PC-9 (cell line): ENCODE results near the gene PRR35. TPM values are rescaled to one million over a fixed set of nuclear protein-coding genes. Genes with fewer than 3 reads are reported as not detected.

Experiments used
- BruUV-seq: library from RNA; stranded (reverse); fragments of 400-500 nt; replicated peaks from 2 replicates; lab custom pipeline; 2021; lab: Mats Ljungman, UMichigan
- CTCF ChIA-PET: fragments of 300-600 bp; sonication (Branson Sonifier 250); formaldehyde crosslinking; loops from one replicate; lab custom pipeline; 2022; ENCODE audit warnings: antibody characterized with exemption; lab: Charles Lee
- POLR2A ChIA-PET: fragments of 300-600 bp; sonication (Branson Sonifier 250); formaldehyde crosslinking; loops from one replicate; lab custom pipeline; 2022; ENCODE audit warnings: antibody characterized with exemption; ENCODE audit not compliant: unreplicated experiment; lab: Charles Lee
- DNase-seq, 2 experiments: peaks; one replicate each; pipeline versions ENCODE4 v3.0.0 to v3.0.0-alpha.2; 2015 to 2022; ENCODE audit warnings: mixed read lengths in 1 of 2
- H2AFZ ChIP-seq: fragments of 200-600 bp; sonication (generic); 2 replicates; pipeline ENCODE4 v1.8.1; 2017; ENCODE audit warnings: antibody characterized with exemption
- H3F3A ChIP-seq: fragments of 200-600 bp; sonication (generic); 2 replicates; pipeline ENCODE4 v1.8.1; 2017; ENCODE audit warnings: antibody characterized with exemption, mild to moderate bottlenecking, low read depth; ENCODE audit not compliant: insufficient read depth
- H3K27ac ChIP-seq: fragments of 200-600 bp; sonication (generic); 2 replicates; pipeline ENCODE4 v1.6.1; 2016; ENCODE audit warnings: mixed run types
- H3K27me3 ChIP-seq: fragments of 200-600 bp; sonication (generic); 2 replicates; pipeline ENCODE4 v1.6.1; 2016; ENCODE audit warnings: low read depth, mixed run types; ENCODE audit not compliant: insufficient read depth
- H3K36me3 ChIP-seq: fragments of 200-600 bp; sonication (generic); 2 replicates; pipeline ENCODE4 v1.6.1; 2016; ENCODE audit warnings: low read depth, mixed run types
- H3K4me1 ChIP-seq: fragments of 200-600 bp; sonication (generic); replicated peaks from 2 replicates; pipeline ENCODE4 v1.6.1; 2016; ENCODE audit warnings: mixed run types; ENCODE audit not compliant: insufficient read depth
- H3K4me2 ChIP-seq: fragments of 200-600 bp; sonication (generic); 2 replicates; pipeline ENCODE4 v1.6.1; 2017; ENCODE audit warnings: mixed run types
- H3K4me3 ChIP-seq: fragments of 200-600 bp; sonication (generic); 2 replicates; pipeline ENCODE4 v1.6.1; 2016; ENCODE audit warnings: mixed run types
- H3K79me2 ChIP-seq: fragments of 200-600 bp; sonication (generic); 2 replicates; pipeline ENCODE4 v1.6.1; 2017; ENCODE audit warnings: low read depth, mixed run types
- H3K9me2 ChIP-seq: fragments of 200-600 bp; sonication (generic); 2 replicates; pipeline ENCODE4 v1.8.1; 2017; ENCODE audit warnings: mild to moderate bottlenecking; ENCODE audit not compliant: insufficient read depth
- H3K9me3 ChIP-seq: fragments of 200-600 bp; sonication (generic); 2 replicates; pipeline ENCODE4 v1.8.1; 2016; ENCODE audit warnings: low read depth; ENCODE audit not compliant: insufficient read depth
- H4K20me1 ChIP-seq: fragments of 200-600 bp; sonication (generic); 2 replicates; pipeline ENCODE4 v1.8.1; 2017; ENCODE audit not compliant: insufficient read depth
- CTCF ChIP-seq: fragments of 200-600 bp; sonication (generic); conservative IDR thresholded peaks from 2 replicates; pipeline ENCODE4 v1.6.1; 2017; ENCODE audit warnings: mixed run types, antibody characterized with exemption, mild to moderate bottlenecking, moderate library complexity
- EZH2 ChIP-seq: fragments of 200-600 bp; sonication (generic); IDR thresholded peaks from 2 replicates; pipeline ENCODE4 v1.8.0; 2017; ENCODE audit warnings: antibody characterized with exemption, low read depth
- intact Hi-C: fragments of 100-400 bp; cut with micrococcal nuclease; formaldehyde crosslinking; loops from one replicate; pipeline ENCODE4 v1.10.0; 2022; ENCODE audit not compliant: unreplicated experiment
- total RNA-seq: library from RNA; stranded (reverse); gene quantifications from 2 replicates; pipeline ENCODE4 v1.2.3, GENCODE V29; 2021

The PRR35 gene
- total RNA-seq, 1 experiment from 2014 or later = not detected

DNA sequence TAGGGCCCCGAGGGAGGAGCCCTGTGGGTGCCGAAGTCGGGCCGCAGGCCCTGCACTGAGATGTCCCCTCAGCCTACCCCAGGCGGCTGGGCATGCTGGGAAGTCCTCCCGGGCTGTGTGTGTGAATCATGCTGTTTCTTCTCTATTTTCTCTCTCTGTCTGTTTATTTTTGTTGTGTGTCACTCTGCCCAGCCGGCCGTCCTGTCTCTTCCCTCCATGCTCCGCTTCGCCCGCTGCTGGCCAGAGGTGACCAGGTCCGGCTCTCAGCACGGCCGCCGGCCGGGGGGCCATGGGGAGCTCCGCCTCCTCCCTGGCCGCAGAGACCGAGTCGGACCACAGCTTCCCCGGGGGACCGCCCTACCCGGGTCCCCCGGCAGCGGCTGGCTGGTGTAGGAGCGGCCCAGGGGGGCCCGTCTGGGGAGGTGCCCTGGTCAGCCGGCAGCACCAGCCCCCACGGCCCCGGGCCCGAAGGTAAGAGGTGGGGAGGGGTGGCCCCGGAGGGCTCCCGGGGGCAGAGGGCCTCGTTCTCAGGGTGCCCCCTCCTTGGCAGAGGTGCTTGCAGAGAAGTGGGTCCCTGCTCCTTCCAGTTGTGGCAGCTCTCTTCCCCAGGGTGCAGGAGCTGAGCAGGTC, 20.2 kb upstream of the PRR35 start:
- H3K9me3 ChIP-seq = no peaks in the 10 kb centered on the region
- no peak overlapping the region for H3K4me2 ChIP-seq
- peaks cover 74% of the 10 kb centered on the region for H4K20me1 ChIP-seq
- no peak overlapping the region for H3K4me3 ChIP-seq
- peaks cover 18% of the 10 kb centered on the region for H3K4me1 ChIP-seq
- no peak for DNase-seq
- POLR2A ChIA-PET = no interaction called here
- peaks cover 18% of the 10 kb centered on the region; the same call in 1 of the 2 replicates for H3F3A ChIP-seq
- peaks cover 79% of the 10 kb centered on the region for H3K79me2 ChIP-seq
- H3K27me3 ChIP-seq = no peaks in the 10 kb centered on the region
- no peaks in the 10 kb centered on the region for H3K9me2 ChIP-seq
- no peaks in the 10 kb centered on the region for H3K36me3 ChIP-seq
- no peak overlapping the region for H2AFZ ChIP-seq
- no TSS peak for BruUV-seq
- H3K27ac ChIP-seq = no peak overlapping the region
- TF ChIP-seq CTCF = no peak
- no peak for TF ChIP-seq EZH2
- CTCF ChIA-PET = interaction anchor here (0.7 kb wide), 1 partner anchor 116 kb away, joined by 3 read pairs; no protein-coding TSS in a partner anchor
- intact Hi-C loops = no loop called here

DNA sequence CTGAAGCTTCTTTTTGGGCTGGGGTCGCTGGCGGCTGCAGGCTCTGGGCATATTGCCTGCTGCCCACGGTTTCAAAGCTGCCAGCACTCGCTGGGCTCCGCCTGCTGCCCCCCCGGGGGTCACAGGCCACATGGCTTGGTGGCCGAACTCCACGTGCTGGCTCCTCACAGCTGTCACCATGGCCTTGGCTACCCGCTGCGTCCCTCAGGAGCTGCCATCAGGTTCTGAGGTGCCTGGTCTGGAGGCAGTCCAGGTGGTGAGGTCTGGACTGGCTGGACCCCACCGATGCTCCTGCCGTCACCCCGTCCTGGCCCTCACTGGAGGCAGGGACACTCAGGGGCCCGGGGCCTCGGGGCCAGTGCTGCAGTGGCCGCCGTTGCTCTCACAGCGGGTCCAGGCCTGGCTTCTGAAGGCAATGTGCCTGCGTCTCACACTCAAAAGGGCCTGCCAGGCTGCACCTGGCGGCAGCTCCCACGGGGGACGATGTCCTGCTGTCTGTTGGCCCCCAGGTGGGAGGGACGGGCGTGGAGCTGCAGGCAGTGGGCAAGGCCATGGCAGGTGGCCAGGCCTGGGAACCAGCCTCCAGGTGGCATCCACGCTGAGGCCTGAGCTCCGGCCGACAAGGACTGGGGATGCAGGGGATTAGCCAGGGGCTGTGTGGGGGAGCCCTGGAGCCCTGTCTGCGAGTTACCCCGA, 19.4 kb upstream of the PRR35 start:
- Histone ChIP-seq H3K79me2 (peaks cover 79% of the 10 kb centered on the region), H3K36me3 (no peaks in the 10 kb centered on the region), H3K27ac (no peak overlapping the region), H3K4me2 (no peak overlapping the region), H3K4me1 (peaks cover 12% of the 10 kb centered on the region), H4K20me1 (peaks cover 76% of the 10 kb centered on the region), H3K9me2 (no peaks in the 10 kb centered on the region), H2AFZ (no peak overlapping the region), H3F3A (peaks cover 11% of the 10 kb centered on the region; the same call in 1 of the 2 replicates), H3K4me3 (no peak overlapping the region), H3K27me3 (no peaks in the 10 kb centered on the region), H3K9me3 (no peaks in the 10 kb centered on the region)
- DNase-seq = no peak
- POLR2A ChIA-PET = no interaction called here
- no TSS peak for BruUV-seq
- TF ChIP-seq CTCF (no peak), EZH2 (no peak)
- CTCF ChIA-PET = no interaction called here
- intact Hi-C loops = no loop called here

DNA sequence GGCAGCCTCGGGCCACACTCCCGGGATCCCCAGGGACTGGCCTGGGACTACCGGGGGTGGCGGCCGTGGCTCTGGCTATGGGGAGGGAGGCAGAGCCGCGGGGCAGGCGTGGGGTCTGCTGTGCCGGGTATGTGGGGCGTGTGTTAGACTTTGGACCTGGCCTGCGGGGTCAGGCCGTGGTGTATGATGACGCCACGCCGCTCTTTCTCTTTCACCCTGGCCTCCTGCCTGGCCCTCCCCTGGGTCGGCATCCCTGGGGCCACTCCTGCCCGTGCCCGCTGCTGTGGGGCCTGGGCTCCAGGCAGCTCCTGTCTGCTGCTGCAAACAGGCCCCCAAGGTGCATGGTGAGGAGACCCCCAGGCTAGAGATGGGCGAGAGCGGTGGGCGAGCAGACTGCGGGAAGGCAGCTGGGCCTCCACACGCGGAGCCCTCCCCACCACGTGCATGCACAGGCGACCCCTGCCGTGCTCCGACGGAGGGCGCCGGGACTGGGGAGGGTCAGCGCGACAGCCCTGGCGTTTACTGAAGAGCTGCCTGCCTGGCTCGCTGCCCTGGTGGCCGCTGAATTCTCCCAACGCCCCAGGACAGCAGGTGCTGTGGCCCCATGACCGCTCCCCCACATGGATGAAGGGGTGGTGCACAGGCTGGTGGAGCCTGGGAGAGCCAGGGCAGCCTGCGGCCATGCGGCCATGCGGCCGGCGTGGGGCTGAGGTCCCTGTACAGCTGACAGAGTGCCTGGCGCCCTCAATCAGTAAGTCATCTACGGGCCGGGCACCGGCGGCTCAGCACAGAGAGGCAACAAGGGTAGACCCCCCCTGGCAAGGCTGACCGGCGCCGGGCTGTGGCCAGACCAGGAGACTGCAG, 16.7 kb upstream of the PRR35 start:
- Histone ChIP-seq H4K20me1 (peaks cover 55% of the 10 kb centered on the region), H3K4me1 (no peaks in the 10 kb centered on the region), H3K9me3 (no peaks in the 10 kb centered on the region), H3K9me2 (no peaks in the 10 kb centered on the region), H3K36me3 (no peaks in the 10 kb centered on the region), H3K27me3 (no peaks in the 10 kb centered on the region), H3K27ac (no peak overlapping the region), H2AFZ (no peak overlapping the region), H3K4me3 (no peak overlapping the region), H3F3A (no peaks in the 10 kb centered on the region), H3K79me2 (peaks cover 51% of the 10 kb centered on the region), H3K4me2 (no peak overlapping the region)
- ChIA-PET CTCF (no interaction called here), POLR2A (interaction anchor here (0.6 kb wide), 1 partner anchor 100 kb away, joined by 26 read pairs; no protein-coding TSS in a partner anchor)
- intact Hi-C loops = no loop called here
- BruUV-seq = no TSS peak
- no peak for DNase-seq
- no peak for TF ChIP-seq CTCF
